Liver (tissue), 9 donors: ENCODE data around the gene FAM43A. TPM values are rescaled to one million over a fixed set of nuclear protein-coding genes. Genes with fewer than 3 reads are reported as not detected.

Experiments used
- DNase-seq: peaks from one replicate; pipeline ENCODE4 v3.0.0-alpha.2; 2017; ENCODE audit warnings: low spot score
- H3K27ac ChIP-seq, 2 donors: one replicate each; pipeline ENCODE4 v1.7.0; 2013; ENCODE audit warnings: inconsistent platforms in 2 of 2, low read length in 2 of 2, control low read depth in 1 of 2, low read depth in 1 of 2, mild to moderate bottlenecking in 1 of 2
- H3K27me3 ChIP-seq, 4 donors: one replicate each; pipeline versions ENCODE4 v1.6.1 to v1.7.0; 2013; ENCODE audit warnings: low read length in 3 of 4, inconsistent platforms in 1 of 4, mild to moderate bottlenecking in 1 of 4, moderate library complexity in 1 of 4; ENCODE audit not compliant: control insufficient read depth in 4 of 4, insufficient read depth in 4 of 4
- H3K36me3 ChIP-seq, 4 donors: one replicate each; pipeline versions ENCODE4 v1.6.1 to v1.7.0; 2013; ENCODE audit warnings: low read length in 3 of 4, mild to moderate bottlenecking in 3 of 4, low read depth in 1 of 4, moderate library complexity in 1 of 4; ENCODE audit not compliant: control insufficient read depth in 4 of 4, insufficient read depth in 3 of 4
- H3K4me1 ChIP-seq, 4 donors: one replicate each; pipeline versions ENCODE4 v1.6.1 to v1.7.0; 2013; ENCODE audit warnings: low read length in 3 of 4, mild to moderate bottlenecking in 3 of 4, moderate library complexity in 1 of 4; ENCODE audit not compliant: control insufficient read depth in 4 of 4, insufficient read depth in 4 of 4
- H3K4me3 ChIP-seq, 3 donors: one replicate each; pipeline versions ENCODE4 v1.6.1 to v1.7.0; 2013; ENCODE audit warnings: low read length in 3 of 3, control low read depth in 1 of 3, low read depth in 1 of 3, mild to moderate bottlenecking in 1 of 3
- H3K9ac ChIP-seq, 2 donors: one replicate each; pipeline ENCODE4 v1.7.0; 2013; ENCODE audit warnings: low read length in 2 of 2, mild to moderate bottlenecking in 2 of 2, moderate library complexity in 2 of 2, control low read depth in 1 of 2, low read depth in 1 of 2
- H3K9me3 ChIP-seq, 4 donors: one replicate each; pipeline versions ENCODE4 v1.6.1 to v1.7.0; 2013; ENCODE audit warnings: low read length in 3 of 4; ENCODE audit not compliant: control insufficient read depth in 4 of 4
- ATF3 ChIP-seq: IDR thresholded peaks from 2 replicates; pipeline ENCODE4 v1.6.1; 2016; ENCODE audit warnings: antibody characterized with exemption
- CTCF ChIP-seq: fragments of 150-350 bp; IDR thresholded peaks from 2 replicates; pipeline ENCODE4 v1.5.1; 2017; ENCODE audit warnings: improper control_type of control experiment, low read depth, low read length; ENCODE audit not compliant: missing input control
- FOXA1 ChIP-seq: IDR thresholded peaks from 2 replicates; pipeline ENCODE4 v1.6.1; 2016; ENCODE audit warnings: antibody characterized with exemption
- GABPA ChIP-seq, 2 donors: IDR thresholded peaks in 1 of 2; conservative IDR thresholded peaks in 1 of 2; 2 replicates each; pipeline ENCODE4 v1.6.1; 2016; ENCODE audit warnings: antibody characterized with exemption in 2 of 2, mild to moderate bottlenecking in 1 of 2, moderate library complexity in 1 of 2
- JUND ChIP-seq, 2 donors: IDR thresholded peaks; 2 replicates each; pipeline ENCODE4 v1.6.1; 2016; ENCODE audit warnings: antibody characterized with exemption in 2 of 2
- NR2F2 ChIP-seq: IDR thresholded peaks from 2 replicates; pipeline ENCODE4 v1.6.1; 2016; ENCODE audit warnings: antibody characterized with exemption
- RAD21 ChIP-seq, 2 donors: IDR thresholded peaks; 2 replicates each; pipeline ENCODE4 v1.6.1; 2016; ENCODE audit warnings: antibody characterized with exemption in 2 of 2, mild to moderate bottlenecking in 2 of 2
- REST ChIP-seq: IDR thresholded peaks from 2 replicates; pipeline ENCODE4 v1.6.1; 2016; ENCODE audit warnings: antibody characterized with exemption, mild to moderate bottlenecking
- RXRA ChIP-seq, 2 donors: IDR thresholded peaks; 2 replicates each; pipeline ENCODE4 v1.6.1; 2017 to 2018; ENCODE audit warnings: antibody characterized with exemption in 2 of 2, mild to moderate bottlenecking in 1 of 2
- TAF1 ChIP-seq: conservative IDR thresholded peaks from 2 replicates; pipeline ENCODE4 v1.6.1; 2016; ENCODE audit warnings: antibody characterized with exemption, mild to moderate bottlenecking
- YY1 ChIP-seq: IDR thresholded peaks from 2 replicates; pipeline ENCODE4 v1.6.1; 2016; ENCODE audit warnings: antibody characterized with exemption, mild to moderate bottlenecking
- ZBTB33 ChIP-seq: IDR thresholded peaks from 2 replicates; pipeline ENCODE4 v1.6.1; 2016; ENCODE audit warnings: antibody characterized with exemption
- WGBS: extraction: QIAGEN DNeasy Blood & Tissue Kit; methylation state at CpG from one replicate; pipeline ENCODE4 v1.1.7; 2013; 5-methylcytosine and 5-hydroxymethylcytosine counted together
- polyA plus RNA-seq, 2 donors: library from polyadenylated mRNA; stranded (reverse) in 1 of 2; unstranded in 1 of 2; fragments of 200-250 nt in 1 of 2; fragments of >200 nt in 1 of 2; fragmentation: Nextera tagmentation in 1 of 2; extraction: Ambion mirVana in 1 of 2; gene quantifications; one replicate each; pipeline versions ENCODE4 v1.2.1 to v1.2.3, GENCODE V29; 2013 to 2015
- total RNA-seq, 2 donors: library from RNA; depleted of rRNA; stranded (reverse); fragments of >200 nt; gene quantifications; one replicate each; pipeline ENCODE4 v1.2.3, GENCODE V29; 2014
- donor health status: healthy.
- donor health status: healthy.
- donor health status: healthy.
- donor health status: healthy.
- donor health status: healthy.

Gene FAM43A
- total and polyA plus RNA-seq, 4 donors, result 0.83 to 4.9 (median 3.4) TPM

- Histone ChIP-seq H3K4me3 (no peak overlapping the region), H3K9ac (no peak overlapping the region)
Measured at GRCh38 chr3:194730365-194730764, 44.7 kb downstream of the FAM43A start.

GRCh38 chr3:194731506-194732073, 45.9 kb downstream of the FAM43A start:
- DNase-seq, result no peak
- peaks cover 0 to 4% (median 0%) of the 10 kb centered on the region in 4 donors for H3K27me3 ChIP-seq
- 87% methylated on average over 5 of the region's 5 CpGs for WGBS
- no peaks in the 10 kb centered on the region for H3K36me3 ChIP-seq
- H3K4me3 ChIP-seq, result no peak overlapping the region
- H3K9ac ChIP-seq, result no peak overlapping the region
- no peaks in the 10 kb centered on the region for H3K4me1 ChIP-seq
- H3K9me3 ChIP-seq, result no peaks in the 10 kb centered on the region
- no peak overlapping the region for H3K27ac ChIP-seq
- no peak for TF ChIP-seq JUND (IDR thresholded peaks at IDR 0.05)
- no peak for TF ChIP-seq YY1
- no peak for TF ChIP-seq ATF3
- no peak for TF ChIP-seq GABPA (IDR thresholded peaks at IDR 0.05 in 1 of 2, conservative IDR thresholded peaks at IDR 0.05 in 1 of 2)
- TF ChIP-seq RXRA (IDR thresholded peaks at IDR 0.05), result no peak
- TF ChIP-seq ZBTB33, result no peak
- TF ChIP-seq CTCF, result no peak
- no peak for TF ChIP-seq NR2F2
- TF ChIP-seq TAF1, result no peak
- no peak for TF ChIP-seq RAD21 (IDR thresholded peaks at IDR 0.05)

More at GRCh38 chr3:194730365-194730764, 44.7 kb downstream of the FAM43A start:
- Histone ChIP-seq H3K36me3 (no peaks in the 10 kb centered on the region), H3K27ac (no peak overlapping the region), H3K27me3 (no peaks in the 10 kb centered on the region), H3K4me1 (no peaks in the 10 kb centered on the region), H3K9me3 (no peaks in the 10 kb centered on the region)
- TF ChIP-seq JUND (IDR thresholded peaks at IDR 0.05) (no peak), NR2F2 (no peak), CTCF (no peak), ATF3 (no peak), REST (no peak), YY1 (no peak), GABPA (IDR thresholded peaks at IDR 0.05 in 1 of 2, conservative IDR thresholded peaks at IDR 0.05 in 1 of 2) (no peak), FOXA1 (no peak), TAF1 (no peak)
- DNase-seq, result no peak
- 44% methylated on average over 10 of the region's 10 CpGs for WGBS
